HepG2 (cell line): ENCODE results near the gene SPRYD3. TPM values are rescaled to one million over a fixed set of nuclear protein-coding genes. Genes with fewer than 3 reads are reported as not detected.

ENCODE experiments used
- EED ChIP-seq: sonication (generic); formaldehyde crosslinking; IDR thresholded peaks from 2 replicates; pipeline ENCODE4 v1.5.0; 2020; ENCODE audit warnings: mild to moderate bottlenecking, missing genetic modification reagents
- GTF3A ChIP-seq: sonication (generic); formaldehyde crosslinking; conservative IDR thresholded peaks from 2 replicates; pipeline ENCODE4 v1.4.0; 2020; ENCODE audit warnings: mild to moderate bottlenecking, missing genetic modification reagents
- HDAC2 ChIP-seq: sonication (generic); formaldehyde crosslinking; IDR thresholded peaks from 2 replicates; pipeline ENCODE4 v1.4.0; 2020; ENCODE audit warnings: missing genetic modification reagents
- RCOR2 ChIP-seq: IDR thresholded peaks from 2 replicates; pipeline ENCODE4 v1.6.1; 2016; ENCODE audit warnings: missing biosample characterization, missing genetic modification reagents
- TBX3 ChIP-seq: fragments of 450-650 bp; IDR thresholded peaks from 2 replicates; pipeline ENCODE4 v1.6.1; 2017; ENCODE audit warnings: antibody characterized with exemption, mild to moderate bottlenecking, inconsistent platforms, borderline replicate concordance
- TGIF2 ChIP-seq: IDR thresholded peaks from 2 replicates; pipeline ENCODE4 v1.6.1; 2016; ENCODE audit warnings: control low read depth, missing compliant biosample characterization
- ZBTB38 ChIP-seq: sonication (generic); formaldehyde crosslinking; IDR thresholded peaks from 2 replicates; pipeline ENCODE4 v1.5.1; 2020; ENCODE audit warnings: mild to moderate bottlenecking, missing genetic modification reagents
- ZNF207 ChIP-seq: fragments of 450-650 bp; IDR thresholded peaks from 2 replicates; pipeline ENCODE4 v1.6.1; 2016; ENCODE audit warnings: antibody characterized with exemption, borderline replicate concordance
- ZNF7 ChIP-seq: IDR thresholded peaks from 2 replicates; pipeline ENCODE4 v1.6.1; 2016; ENCODE audit warnings: missing biosample characterization, missing genetic modification reagents
- polyA plus RNA-seq, 8 experiments: library from polyadenylated mRNA; depleted of rRNA in 3 of 8; stranded (reverse) in 7 of 8; unstranded in 1 of 8; fragments of >200 nt; fragmentation: Illumina TruSeq in 4 of 8; extraction: Trizol in 4 of 8; gene quantifications; 2 replicates each; pipeline versions ENCODE4 v1.2.1 to v1.2.3, GENCODE V29; 2011 to 2016; ENCODE audit warnings: low read depth in 4 of 8, missing spikeins in 1 of 8, mixed read lengths in 1 of 8; ENCODE audit not compliant: insufficient read depth in 1 of 8
- total RNA-seq, 5 experiments: library from RNA; depleted of rRNA; stranded (reverse); fragments of >200 nt; fragmentation: Illumina TruSeq; extraction: Trizol; gene quantifications; 2 replicates each; pipeline ENCODE4 v1.2.3, GENCODE V29; 2016; ENCODE audit warnings: low read depth in 1 of 5
- TF ChIP-seq, protein P1 (sequence below): sonication (generic); formaldehyde crosslinking; IDR thresholded peaks from 2 replicates; pipeline ENCODE4 v1.4.0; 2020; ENCODE audit warnings: missing genetic modification reagents, borderline replicate concordance
- TF ChIP-seq, protein P2 (sequence below): sonication (generic); formaldehyde crosslinking; IDR thresholded peaks from 2 replicates; pipeline ENCODE4 v1.4.0; 2020; ENCODE audit warnings: mild to moderate bottlenecking, missing genetic modification reagents
- TF ChIP-seq, protein P3 (sequence below): sonication (generic); formaldehyde crosslinking; conservative IDR thresholded peaks from 2 replicates; pipeline ENCODE4 v1.8.1; 2023; ENCODE audit warnings: missing genetic modification reagents
- TF ChIP-seq, protein P4 (sequence below): sonication (generic); formaldehyde crosslinking; IDR thresholded peaks from 2 replicates; pipeline ENCODE4 v1.4.0; 2020; ENCODE audit warnings: missing genetic modification reagents
- TF ChIP-seq, protein P5 (sequence below): sonication (generic); formaldehyde crosslinking; IDR thresholded peaks from one replicate; pipeline ENCODE4 v1.5.1; 2020; ENCODE audit warnings: mild to moderate bottlenecking, missing genetic modification reagents; ENCODE audit errors: not compliant biosample characterization

Gene SPRYD3
- total and polyA plus RNA-seq, 2 of the 13 experiments (the other 11 are each of a cell fraction or from before 2014, with no cell fraction given), result 9.0 to 9.2 TPM

DNA sequence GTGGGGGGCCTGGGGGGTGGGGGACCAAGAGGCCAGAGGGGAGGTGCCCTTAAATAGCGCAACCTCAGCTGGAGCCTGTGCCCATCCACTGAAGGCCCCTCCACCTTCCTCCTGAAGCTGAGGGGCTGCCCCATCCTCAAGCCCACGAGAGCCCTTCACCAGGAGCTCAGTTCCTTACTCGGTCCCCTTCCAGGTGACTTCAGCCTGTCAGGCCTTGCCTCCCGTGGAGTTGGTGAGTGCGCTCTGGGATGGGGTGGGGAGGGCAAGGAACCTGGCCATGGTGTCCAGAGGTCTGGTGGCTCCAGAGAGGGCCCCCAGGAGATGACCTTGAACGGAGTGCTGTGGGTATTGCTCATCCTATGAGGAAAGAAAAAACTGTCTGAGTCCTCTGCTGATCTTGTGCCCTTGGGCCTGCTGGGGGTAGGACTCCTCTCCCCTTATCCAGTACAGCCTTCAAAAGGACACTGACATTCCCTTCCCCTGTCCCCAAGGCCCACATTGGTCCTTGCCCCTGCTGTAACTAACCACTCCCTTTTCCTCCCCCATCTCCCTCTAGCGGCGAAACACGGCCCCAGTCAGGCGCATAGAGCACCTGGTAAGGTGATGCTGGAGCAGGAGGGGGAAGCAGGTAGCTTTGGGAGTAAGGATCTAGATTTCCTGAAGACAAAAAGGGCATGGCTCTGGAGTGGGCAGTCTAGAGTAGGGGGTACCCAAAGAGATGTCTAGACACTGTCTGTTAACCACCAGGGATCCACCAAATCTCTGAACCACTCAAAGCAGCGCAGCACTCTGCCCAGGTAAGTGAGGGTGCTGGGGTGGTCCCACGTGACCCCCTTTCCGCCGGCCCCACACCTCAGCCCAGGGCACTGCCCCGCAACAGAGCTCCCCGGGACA lies 25.7 kb downstream of the SPRYD3 start (continued):
- TF ChIP-seq, protein P1, sequence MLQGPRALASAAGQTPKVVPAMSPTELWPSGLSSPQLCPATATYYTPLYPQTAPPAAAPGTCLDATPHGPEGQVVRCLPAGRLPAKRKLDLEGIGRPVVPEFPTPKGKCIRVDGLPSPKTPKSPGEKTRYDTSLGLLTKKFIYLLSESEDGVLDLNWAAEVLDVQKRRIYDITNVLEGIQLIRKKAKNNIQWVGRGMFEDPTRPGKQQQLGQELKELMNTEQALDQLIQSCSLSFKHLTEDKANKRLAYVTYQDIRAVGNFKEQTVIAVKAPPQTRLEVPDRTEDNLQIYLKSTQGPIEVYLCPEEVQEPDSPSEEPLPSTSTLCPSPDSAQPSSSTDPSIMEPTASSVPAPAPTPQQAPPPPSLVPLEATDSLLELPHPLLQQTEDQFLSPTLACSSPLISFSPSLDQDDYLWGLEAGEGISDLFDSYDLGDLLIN (CRISPR knock-in tag), result no peak
- TF ChIP-seq, protein P2, sequence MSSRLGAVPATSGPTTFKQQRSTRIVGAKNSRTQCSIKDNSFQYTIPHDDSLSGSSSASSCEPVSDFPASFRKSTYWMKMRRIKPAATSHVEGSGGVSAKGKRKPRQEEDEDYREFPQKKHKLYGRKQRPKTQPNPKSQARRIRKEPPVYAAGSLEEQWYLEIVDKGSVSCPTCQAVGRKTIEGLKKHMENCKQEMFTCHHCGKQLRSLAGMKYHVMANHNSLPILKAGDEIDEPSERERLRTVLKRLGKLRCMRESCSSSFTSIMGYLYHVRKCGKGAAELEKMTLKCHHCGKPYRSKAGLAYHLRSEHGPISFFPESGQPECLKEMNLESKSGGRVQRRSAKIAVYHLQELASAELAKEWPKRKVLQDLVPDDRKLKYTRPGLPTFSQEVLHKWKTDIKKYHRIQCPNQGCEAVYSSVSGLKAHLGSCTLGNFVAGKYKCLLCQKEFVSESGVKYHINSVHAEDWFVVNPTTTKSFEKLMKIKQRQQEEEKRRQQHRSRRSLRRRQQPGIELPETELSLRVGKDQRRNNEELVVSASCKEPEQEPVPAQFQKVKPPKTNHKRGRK, result no peak
- TF ChIP-seq, protein P3, sequence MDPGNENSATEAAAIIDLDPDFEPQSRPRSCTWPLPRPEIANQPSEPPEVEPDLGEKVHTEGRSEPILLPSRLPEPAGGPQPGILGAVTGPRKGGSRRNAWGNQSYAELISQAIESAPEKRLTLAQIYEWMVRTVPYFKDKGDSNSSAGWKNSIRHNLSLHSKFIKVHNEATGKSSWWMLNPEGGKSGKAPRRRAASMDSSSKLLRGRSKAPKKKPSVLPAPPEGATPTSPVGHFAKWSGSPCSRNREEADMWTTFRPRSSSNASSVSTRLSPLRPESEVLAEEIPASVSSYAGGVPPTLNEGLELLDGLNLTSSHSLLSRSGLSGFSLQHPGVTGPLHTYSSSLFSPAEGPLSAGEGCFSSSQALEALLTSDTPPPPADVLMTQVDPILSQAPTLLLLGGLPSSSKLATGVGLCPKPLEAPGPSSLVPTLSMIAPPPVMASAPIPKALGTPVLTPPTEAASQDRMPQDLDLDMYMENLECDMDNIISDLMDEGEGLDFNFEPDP (CRISPR knock-in tag), result no peak
- no peak for TF ChIP-seq TBX3
- no peak for TF ChIP-seq ZNF7 (CRISPR knock-in tag)
- no peak for TF ChIP-seq RCOR2 (CRISPR knock-in tag)
- no peak for TF ChIP-seq HDAC2 (CRISPR knock-in tag)
- TF ChIP-seq ZBTB38 (CRISPR knock-in tag), result no peak
- TF ChIP-seq ZNF207, result no peak
- TF ChIP-seq, protein P4, sequence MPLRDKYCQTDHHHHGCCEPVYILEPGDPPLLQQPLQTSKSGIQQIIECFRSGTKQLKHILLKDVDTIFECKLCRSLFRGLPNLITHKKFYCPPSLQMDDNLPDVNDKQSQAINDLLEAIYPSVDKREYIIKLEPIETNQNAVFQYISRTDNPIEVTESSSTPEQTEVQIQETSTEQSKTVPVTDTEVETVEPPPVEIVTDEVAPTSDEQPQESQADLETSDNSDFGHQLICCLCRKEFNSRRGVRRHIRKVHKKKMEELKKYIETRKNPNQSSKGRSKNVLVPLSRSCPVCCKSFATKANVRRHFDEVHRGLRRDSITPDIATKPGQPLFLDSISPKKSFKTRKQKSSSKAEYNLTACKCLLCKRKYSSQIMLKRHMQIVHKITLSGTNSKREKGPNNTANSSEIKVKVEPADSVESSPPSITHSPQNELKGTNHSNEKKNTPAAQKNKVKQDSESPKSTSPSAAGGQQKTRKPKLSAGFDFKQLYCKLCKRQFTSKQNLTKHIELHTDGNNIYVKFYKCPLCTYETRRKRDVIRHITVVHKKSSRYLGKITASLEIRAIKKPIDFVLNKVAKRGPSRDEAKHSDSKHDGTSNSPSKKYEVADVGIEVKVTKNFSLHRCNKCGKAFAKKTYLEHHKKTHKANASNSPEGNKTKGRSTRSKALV, result no peak
- TF ChIP-seq GTF3A (CRISPR knock-in tag), result no peak
- no peak for TF ChIP-seq EED (CRISPR knock-in tag)
- TF ChIP-seq, protein P5, sequence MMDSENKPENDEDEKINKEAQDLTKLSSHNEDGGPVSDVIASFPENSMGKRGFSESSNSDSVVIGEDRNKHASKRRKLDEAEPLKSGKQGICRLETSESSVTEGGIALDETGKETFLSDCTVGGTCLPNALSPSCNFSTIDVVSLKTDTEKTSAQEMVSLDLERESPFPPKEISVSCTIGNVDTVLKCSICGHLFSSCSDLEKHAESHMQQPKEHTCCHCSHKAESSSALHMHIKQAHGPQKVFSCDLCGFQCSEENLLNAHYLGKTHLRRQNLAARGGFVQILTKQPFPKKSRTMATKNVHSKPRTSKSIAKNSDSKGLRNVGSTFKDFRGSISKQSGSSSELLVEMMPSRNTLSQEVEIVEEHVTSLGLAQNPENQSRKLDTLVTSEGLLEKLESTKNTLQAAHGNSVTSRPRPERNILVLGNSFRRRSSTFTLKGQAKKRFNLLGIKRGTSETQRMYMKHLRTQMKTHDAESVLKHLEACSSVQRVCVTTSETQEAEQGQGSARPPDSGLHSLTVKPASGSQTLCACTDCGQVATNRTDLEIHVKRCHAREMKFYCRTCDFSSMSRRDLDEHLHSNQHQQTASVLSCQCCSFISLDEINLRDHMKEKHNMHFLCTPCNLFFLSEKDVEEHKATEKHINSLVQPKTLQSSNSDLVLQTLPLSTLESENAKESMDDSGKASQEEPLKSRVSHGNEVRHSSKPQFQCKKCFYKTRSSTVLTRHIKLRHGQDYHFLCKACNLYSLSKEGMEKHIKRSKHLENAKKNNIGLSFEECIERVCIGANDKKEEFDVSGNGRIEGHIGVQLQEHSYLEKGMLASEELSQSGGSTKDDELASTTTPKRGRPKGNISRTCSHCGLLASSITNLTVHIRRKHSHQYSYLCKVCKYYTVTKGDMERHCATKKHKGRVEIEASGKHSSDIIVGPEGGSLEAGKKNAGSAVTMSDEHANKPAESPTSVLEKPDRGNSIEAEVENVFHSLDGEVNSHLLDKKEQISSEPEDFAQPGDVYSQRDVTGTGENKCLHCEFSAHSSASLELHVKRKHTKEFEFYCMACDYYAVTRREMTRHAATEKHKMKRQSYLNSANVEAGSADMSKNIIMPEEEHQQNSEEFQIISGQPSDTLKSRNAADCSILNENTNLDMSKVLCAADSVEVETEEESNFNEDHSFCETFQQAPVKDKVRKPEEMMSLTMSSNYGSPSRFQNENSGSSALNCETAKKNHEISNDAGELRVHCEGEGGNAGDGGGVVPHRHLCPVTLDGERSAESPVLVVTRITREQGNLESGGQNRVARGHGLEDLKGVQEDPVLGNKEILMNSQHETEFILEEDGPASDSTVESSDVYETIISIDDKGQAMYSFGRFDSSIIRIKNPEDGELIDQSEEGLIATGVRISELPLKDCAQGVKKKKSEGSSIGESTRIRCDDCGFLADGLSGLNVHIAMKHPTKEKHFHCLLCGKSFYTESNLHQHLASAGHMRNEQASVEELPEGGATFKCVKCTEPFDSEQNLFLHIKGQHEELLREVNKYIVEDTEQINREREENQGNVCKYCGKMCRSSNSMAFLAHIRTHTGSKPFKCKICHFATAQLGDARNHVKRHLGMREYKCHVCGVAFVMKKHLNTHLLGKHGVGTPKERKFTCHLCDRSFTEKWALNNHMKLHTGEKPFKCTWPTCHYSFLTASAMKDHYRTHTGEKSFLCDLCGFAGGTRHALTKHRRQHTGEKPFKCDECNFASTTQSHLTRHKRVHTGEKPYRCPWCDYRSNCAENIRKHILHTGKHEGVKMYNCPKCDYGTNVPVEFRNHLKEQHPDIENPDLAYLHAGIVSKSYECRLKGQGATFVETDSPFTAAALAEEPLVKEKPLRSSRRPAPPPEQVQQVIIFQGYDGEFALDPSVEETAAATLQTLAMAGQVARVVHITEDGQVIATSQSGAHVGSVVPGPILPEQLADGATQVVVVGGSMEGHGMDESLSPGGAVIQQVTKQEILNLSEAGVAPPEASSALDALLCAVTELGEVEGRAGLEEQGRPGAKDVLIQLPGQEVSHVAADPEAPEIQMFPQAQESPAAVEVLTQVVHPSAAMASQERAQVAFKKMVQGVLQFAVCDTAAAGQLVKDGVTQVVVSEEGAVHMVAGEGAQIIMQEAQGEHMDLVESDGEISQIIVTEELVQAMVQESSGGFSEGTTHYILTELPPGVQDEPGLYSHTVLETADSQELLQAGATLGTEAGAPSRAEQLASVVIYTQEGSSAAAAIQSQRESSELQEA, result no peak
- TF ChIP-seq TGIF2 (CRISPR knock-in tag), result no peak
